Aorta (tissue), 5 donors: ENCODE data around the gene NHSL2. TPM values are rescaled to one million over a fixed set of nuclear protein-coding genes. Genes with fewer than 3 reads are reported as not detected.

Experiments
- ATAC-seq: fragments of 200-7000 bp; cut with Tn5 transposase; one replicate; pipeline ENCODE4 v1.9.1; 2022; ENCODE audit warnings: moderate library complexity; ENCODE audit not compliant: low FRiP score
- DNase-seq, 2 donors: peaks; one replicate each; pipeline ENCODE4 v3.0.0-alpha.2; 2020
- H3K27ac ChIP-seq, 2 donors: one replicate each; pipeline ENCODE4 v1.5.1; 2013; ENCODE audit warnings: low read length in 2 of 2, mild to moderate bottlenecking in 2 of 2, moderate library complexity in 2 of 2, control low read depth in 1 of 2, inconsistent platforms in 1 of 2, low read depth in 1 of 2
- H3K27me3 ChIP-seq, 2 donors: one replicate each; pipeline ENCODE4 v1.6.1; 2013; ENCODE audit warnings: control low read depth in 1 of 2, low read length in 1 of 2, mild to moderate bottlenecking in 1 of 2, moderate library complexity in 1 of 2; ENCODE audit not compliant: insufficient read depth in 2 of 2, control insufficient read depth in 1 of 2
- H3K36me3 ChIP-seq, 2 donors: one replicate each; pipeline ENCODE4 v1.6.1; 2013; ENCODE audit warnings: control low read depth in 1 of 2, low read length in 1 of 2, mild to moderate bottlenecking in 1 of 2; ENCODE audit not compliant: insufficient read depth in 2 of 2, control insufficient read depth in 1 of 2
- H3K4me1 ChIP-seq, 2 donors: one replicate each; pipeline ENCODE4 v1.6.1; 2013; ENCODE audit warnings: low read length in 2 of 2, control low read depth in 1 of 2, mild to moderate bottlenecking in 1 of 2, moderate library complexity in 1 of 2; ENCODE audit not compliant: insufficient read depth in 2 of 2, control insufficient read depth in 1 of 2
- H3K4me3 ChIP-seq, 2 donors: one replicate each; pipeline ENCODE4 v1.5.1; 2013; ENCODE audit warnings: low read length in 2 of 2, control low read depth in 1 of 2, mild to moderate bottlenecking in 1 of 2
- H3K9me3 ChIP-seq: one replicate; pipeline ENCODE4 v1.6.1; 2013; ENCODE audit warnings: mild to moderate bottlenecking, low read length; ENCODE audit not compliant: control insufficient read depth
- WGBS, 2 donors: extraction: QIAGEN DNeasy Blood & Tissue Kit; methylation state at CpG; one replicate each; pipeline ENCODE4 v1.1.7; 2013; 5-methylcytosine and 5-hydroxymethylcytosine counted together
- intact Hi-C, 2 donors: fragments of 100-400 bp; cut with DNase I; formaldehyde crosslinking; loops; one replicate each; pipeline versions ENCODE4 v1.14.2 to v1.15.0; 2022
- polyA plus RNA-seq, 2 donors: library from polyadenylated mRNA; stranded (reverse); fragments of 200-250 nt; gene quantifications; one replicate each; pipeline ENCODE4 v1.2.3, GENCODE V29; 2013
- total RNA-seq, 2 donors: library from RNA; stranded (reverse); fragmentation: NEBNext Ultra II Directional; extraction: Animal tissue kit (Norgen Biotek cat#: 25700); gene quantifications; one replicate each; pipeline ENCODE4 v1.2.1, GENCODE V29; 2021
- donor health status: healthy with polysubstance abuse.
- donor health status: Bipolar disorder and iron deficiency.
- donor health status: DM: no; HTN: no; CAD: no.
- donor health status: DM: no; HTN: no; CAD: no.
- donor health status: DM: yes; HTN: yes; CAD: no.

Gene NHSL2
- total and polyA plus RNA-seq, 4 donors: 0.88 to 50.4 (median 15.9) TPM

DNA sequence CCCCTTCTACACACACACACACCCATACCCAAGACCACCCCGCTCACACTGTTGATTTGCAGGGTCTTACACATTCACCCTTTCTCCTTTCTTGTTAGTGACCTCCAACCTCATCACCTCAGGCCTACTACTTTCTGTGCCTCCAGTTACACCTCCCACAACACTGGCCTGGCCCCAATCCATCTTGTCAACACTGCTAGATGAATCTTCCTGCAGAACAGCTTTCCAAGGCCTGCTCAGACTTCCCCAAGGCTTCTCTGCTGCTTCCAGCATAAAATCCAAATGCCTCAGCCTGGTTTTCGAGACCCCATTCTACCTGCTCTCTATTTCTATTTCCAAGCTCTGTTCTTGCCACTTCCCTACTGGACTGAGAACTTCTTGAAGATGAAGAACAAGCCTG is 79.9 kb downstream of the NHSL2 start:
- Histone ChIP-seq H3K36me3 (no peaks in the 10 kb centered on the region), H3K27ac (no peak overlapping the region), H3K9me3 (no peaks in the 10 kb centered on the region), H3K4me3 (no peak overlapping the region), H3K27me3 (no peaks in the 10 kb centered on the region), H3K4me1 (no peaks in the 10 kb centered on the region)
- intact Hi-C loops: no loop called here
- no peak for ATAC-seq
- no peak for DNase-seq
- WGBS, 2 donors: 69 to 93% methylated on average over 2 of the region's 2 CpGs

DNA sequence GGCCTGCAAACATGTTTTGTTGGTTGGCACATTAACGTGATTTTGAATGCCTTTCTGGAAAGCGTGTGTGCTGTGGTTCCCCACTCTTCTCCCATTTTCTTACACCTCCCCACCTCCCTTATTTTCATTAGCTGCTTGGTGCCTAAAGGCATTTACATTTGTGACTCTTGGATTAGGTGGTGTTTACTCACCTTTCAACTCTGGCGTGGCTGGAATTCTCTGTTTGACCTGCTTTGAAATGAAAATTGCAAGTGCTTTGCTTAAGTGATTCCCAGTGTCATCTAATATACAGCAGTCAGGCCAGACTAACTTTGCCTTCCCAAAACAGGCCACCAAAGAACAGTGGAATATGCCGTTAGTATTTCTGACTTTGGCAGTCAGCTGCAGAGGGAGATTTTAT is 80.5 kb downstream of the NHSL2 start:
- ATAC-seq: no peak

DNA sequence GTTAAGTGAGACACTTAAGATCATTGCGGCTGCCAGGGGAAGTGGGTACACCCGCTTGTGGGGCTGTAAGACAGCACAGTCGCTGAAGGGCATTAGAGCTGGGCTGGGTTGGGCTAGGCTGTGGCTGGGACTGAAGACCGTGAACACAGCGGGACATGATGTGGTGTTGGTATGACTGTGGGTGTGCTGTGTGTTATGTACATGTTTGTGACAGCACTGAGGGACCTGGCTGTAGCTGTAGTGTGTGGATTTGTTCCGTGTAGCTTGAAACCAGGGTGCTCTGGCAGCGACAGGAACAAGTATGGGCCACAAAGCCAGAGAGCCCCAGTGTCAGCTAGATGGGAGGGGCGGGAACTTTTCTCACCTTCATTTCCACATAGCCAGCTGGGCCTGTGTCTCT is 82.1 kb downstream of the NHSL2 start:
- 68 to 88% methylated on average over 8 of the region's 8 CpGs for WGBS, 2 donors
- no peaks in the 10 kb centered on the region for H3K9me3 ChIP-seq
- intact Hi-C loops: no loop called here
- H3K27ac ChIP-seq: no peak overlapping the region
- no peak for ATAC-seq
- no peaks in the 10 kb centered on the region for H3K36me3 ChIP-seq
- H3K27me3 ChIP-seq: no peaks in the 10 kb centered on the region
- no peak overlapping the region for H3K4me3 ChIP-seq
- no peaks in the 10 kb centered on the region for H3K4me1 ChIP-seq
- DNase-seq: no peak

More for the DNA sequence above, 80.5 kb downstream of the NHSL2 start:
- no peaks in the 10 kb centered on the region for H3K9me3 ChIP-seq
- H3K27me3 ChIP-seq: no peaks in the 10 kb centered on the region
- no peaks in the 10 kb centered on the region for H3K4me1 ChIP-seq
- no peak for DNase-seq
- no peak overlapping the region for H3K4me3 ChIP-seq
- 28 to 59% methylated on average over 4 of the region's 4 CpGs for WGBS, 2 donors
- intact Hi-C loops: no loop called here
- H3K27ac ChIP-seq: no peak overlapping the region
- H3K36me3 ChIP-seq: no peaks in the 10 kb centered on the region

DNA sequence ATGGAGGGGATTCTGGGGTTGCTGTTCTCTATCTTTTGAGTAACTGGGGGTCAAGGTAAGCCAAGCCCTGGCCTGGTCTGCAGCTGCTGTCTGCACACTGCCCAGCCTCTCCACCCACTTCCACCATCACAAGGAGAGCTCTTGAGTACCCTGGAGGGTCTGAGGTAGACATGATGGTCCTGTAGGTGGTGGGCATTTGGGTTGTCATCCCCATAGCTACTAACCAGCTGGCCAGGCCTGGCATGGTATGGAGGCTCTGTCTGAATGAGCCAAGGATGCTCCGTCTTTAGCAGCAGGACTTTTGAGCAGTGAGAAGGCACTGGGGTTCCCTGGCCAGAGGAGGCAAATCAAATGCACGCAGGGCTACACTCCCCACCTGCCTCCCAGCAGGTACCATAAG is 82.7 kb downstream of the NHSL2 start:
- H3K36me3 ChIP-seq: no peaks in the 10 kb centered on the region
- no peaks in the 10 kb centered on the region for H3K4me1 ChIP-seq
- H3K9me3 ChIP-seq: no peaks in the 10 kb centered on the region
- H3K27me3 ChIP-seq: no peaks in the 10 kb centered on the region
- WGBS, 2 donors: 83 to 94% methylated on average over 2 of the region's 2 CpGs
- H3K4me3 ChIP-seq: no peak overlapping the region
- ATAC-seq (no peak), DNase-seq (no peak)
- H3K27ac ChIP-seq: no peak overlapping the region
- intact Hi-C loops: no loop called here

DNA sequence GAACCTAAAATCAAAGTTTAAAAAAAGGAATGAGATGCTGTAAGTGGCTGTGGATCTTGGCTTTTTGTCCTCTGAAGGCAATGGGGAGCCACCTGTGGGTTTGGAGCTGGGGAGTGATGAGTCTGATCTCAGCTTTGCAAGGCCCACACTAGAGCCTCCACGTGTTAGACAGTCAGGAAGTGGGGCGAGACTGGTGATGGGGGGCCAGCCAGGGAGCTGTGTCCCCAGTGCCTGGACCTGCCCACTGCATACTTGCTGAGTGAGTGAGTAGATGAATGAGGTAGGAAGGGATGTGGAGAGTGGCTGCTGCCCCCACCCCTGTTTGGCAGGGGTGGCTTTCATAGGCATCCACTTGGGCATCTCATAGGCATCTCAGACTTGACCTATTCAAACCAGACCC is 84.0 kb downstream of the NHSL2 start:
- no peaks in the 10 kb centered on the region for H3K4me1 ChIP-seq
- H3K4me3 ChIP-seq: no peak overlapping the region
- intact Hi-C loops: no loop called here
- H3K27me3 ChIP-seq: no peaks in the 10 kb centered on the region
- H3K27ac ChIP-seq: no peak overlapping the region
- WGBS, 2 donors: 69 to 93% methylated on average over 2 of the region's 2 CpGs
- no peak for DNase-seq
- no peaks in the 10 kb centered on the region for H3K36me3 ChIP-seq
- H3K9me3 ChIP-seq: no peaks in the 10 kb centered on the region
- ATAC-seq: no peak

DNA sequence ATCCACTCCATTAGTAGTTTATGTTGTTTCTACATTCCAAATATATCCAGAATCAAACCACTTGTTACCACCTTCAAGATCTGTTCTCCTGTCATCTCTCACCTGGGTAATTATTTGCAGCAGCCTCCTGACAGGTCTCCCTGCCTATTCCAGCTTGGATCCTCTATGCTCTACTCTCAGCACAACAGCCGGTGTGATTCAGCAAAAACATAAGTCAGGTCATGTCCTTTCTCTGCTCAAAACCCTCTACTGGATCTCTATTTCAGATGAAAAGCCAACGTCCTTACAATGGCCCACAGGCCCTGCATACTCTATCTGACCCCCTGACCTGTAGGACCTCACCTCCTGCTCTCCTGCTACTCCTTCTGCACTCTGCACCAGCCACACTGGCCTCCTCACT is 84.5 kb downstream of the NHSL2 start:
- no peaks in the 10 kb centered on the region for H3K27me3 ChIP-seq
- H3K27ac ChIP-seq: no peak overlapping the region
- intact Hi-C loops: no loop called here
- H3K36me3 ChIP-seq: no peaks in the 10 kb centered on the region
- no peak overlapping the region for H3K4me3 ChIP-seq
- ATAC-seq (no peak), DNase-seq (no peak)
- no peaks in the 10 kb centered on the region for H3K4me1 ChIP-seq
- no peaks in the 10 kb centered on the region for H3K9me3 ChIP-seq
- 72 to 82% methylated on average over 2 of the region's 2 CpGs for WGBS, 2 donors

DNA sequence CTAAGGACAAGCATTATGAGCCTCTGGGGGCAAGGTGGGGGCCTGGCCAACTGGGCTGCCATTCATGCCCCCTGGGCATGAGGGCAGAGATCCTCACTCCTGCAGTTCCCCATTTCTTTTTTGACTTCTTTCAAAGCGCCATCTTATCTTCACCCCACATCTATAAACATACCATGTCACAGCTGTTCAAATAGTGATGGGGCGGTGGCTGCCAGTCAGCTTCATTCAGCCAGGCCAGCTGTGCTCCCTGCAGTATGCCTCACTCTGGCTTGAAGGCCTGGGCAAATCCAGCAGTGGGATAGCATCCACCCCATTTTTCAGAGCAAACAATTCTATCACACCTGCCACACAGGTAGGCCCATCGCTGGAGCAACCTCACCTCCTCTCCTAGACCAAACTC is 85.5 kb downstream of the NHSL2 start:
- H3K4me1 ChIP-seq: no peaks in the 10 kb centered on the region
- 73 to 81% methylated on average over 3 of the region's 3 CpGs for WGBS, 2 donors
- no peak overlapping the region for H3K4me3 ChIP-seq
- H3K9me3 ChIP-seq: no peaks in the 10 kb centered on the region
- ATAC-seq (no peak), DNase-seq (no peak)
- H3K27me3 ChIP-seq: no peaks in the 10 kb centered on the region
- intact Hi-C loops: no loop called here
- H3K36me3 ChIP-seq: no peaks in the 10 kb centered on the region
- H3K27ac ChIP-seq: no peak overlapping the region

DNA sequence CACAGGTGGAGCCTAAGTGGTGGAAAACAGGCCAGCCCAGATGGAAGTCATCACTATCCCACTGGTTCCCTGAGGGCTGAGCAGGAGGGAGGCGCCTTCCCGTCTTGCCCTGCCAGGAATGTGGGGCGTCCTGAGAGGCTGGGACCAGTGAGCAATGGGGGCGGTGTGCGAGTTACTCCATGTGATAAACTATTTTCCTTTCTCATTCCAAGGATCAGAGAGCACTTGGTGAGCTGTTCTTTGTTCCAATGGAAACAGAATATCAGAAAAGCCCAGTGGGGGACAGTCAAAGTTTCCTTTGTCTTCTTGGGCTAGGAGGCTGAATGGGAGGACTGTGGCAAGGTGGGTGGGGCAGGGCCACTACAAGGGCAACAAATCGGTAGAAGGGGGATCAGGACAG is 86.2 kb downstream of the NHSL2 start:
- Histone ChIP-seq H3K4me3 (no peak overlapping the region), H3K4me1 (no peaks in the 10 kb centered on the region), H3K27me3 (no peaks in the 10 kb centered on the region), H3K9me3 (no peaks in the 10 kb centered on the region), H3K36me3 (no peaks in the 10 kb centered on the region), H3K27ac (no peak overlapping the region)
- peak; percentile 52 for ATAC-seq
- WGBS, 2 donors: 54 to 72% methylated on average over 6 of the region's 6 CpGs
- intact Hi-C loops: no loop called here
- peak in 1 of 2 donors; percentile 64 for DNase-seq

DNA sequence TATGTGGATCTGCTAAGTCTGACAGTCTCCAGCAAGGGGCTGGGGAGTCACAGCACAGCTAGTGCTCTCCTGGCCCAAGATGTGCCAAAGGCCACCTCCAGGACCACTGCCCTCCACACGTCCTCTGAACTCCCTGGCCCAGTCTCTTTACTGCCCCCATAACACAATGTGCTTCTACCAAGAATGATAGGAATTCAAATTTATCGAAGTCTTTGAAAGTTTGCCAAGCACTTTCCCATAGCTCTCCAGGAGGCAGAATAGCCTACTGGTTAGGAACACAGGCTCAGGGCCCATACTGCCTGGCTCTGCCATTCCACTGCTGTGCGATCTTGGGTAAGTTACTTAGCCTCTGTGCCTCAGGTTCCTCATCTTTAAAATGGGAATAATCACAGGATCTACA is 86.7 kb downstream of the NHSL2 start:
- no peak for ATAC-seq
- Histone ChIP-seq H3K36me3 (no peaks in the 10 kb centered on the region), H3K27ac (no peak overlapping the region), H3K4me3 (no peak overlapping the region), H3K9me3 (no peaks in the 10 kb centered on the region), H3K27me3 (no peaks in the 10 kb centered on the region), H3K4me1 (no peaks in the 10 kb centered on the region)
- 38 to 45% methylated on average over 3 of the region's 3 CpGs for WGBS, 2 donors
- DNase-seq: no peak
- intact Hi-C loops: no loop called here
